Activated CD8-positive, alpha-beta T cell treated with anti-CD3 and anti-CD28 coated beads for 36 hours (primary cell): ENCODE data around the gene RBBP6. TPM values are rescaled to one million over a fixed set of nuclear protein-coding genes. Genes with fewer than 3 reads are reported as not detected.

ENCODE experiments used
- ATAC-seq: fragments of 200-7000 bp; cut with Tn5 transposase; one replicate; pipeline ENCODE4 v1.10.0; 2021; ENCODE audit warnings: mild to moderate bottlenecking, moderate library complexity
- CTCF ChIA-PET: fragments of 350-600 bp; sonication (Branson Sonifier 250); formaldehyde crosslinking; loops from one replicate; lab custom pipeline; 2021; ENCODE audit warnings: antibody characterized with exemption; lab: Charles Lee
- POLR2A ChIA-PET: fragments of 350-600 bp; sonication (Branson Sonifier 250); formaldehyde crosslinking; loops from one replicate; lab custom pipeline; 2021; ENCODE audit warnings: antibody characterized with exemption; lab: Charles Lee
- DNase-seq: peaks from one replicate; pipeline ENCODE4 v3.0.0-alpha.2; 2020
- H3K27ac Mint-ChIP-seq: one replicate; pipeline ENCODE4 v1.8.0; 2021; ENCODE audit warnings: mild to moderate bottlenecking, mixed read lengths
- H3K27me3 Mint-ChIP-seq: one replicate; pipeline ENCODE4 v1.8.0; 2021; ENCODE audit warnings: mixed read lengths
- H3K36me3 Mint-ChIP-seq: one replicate; pipeline ENCODE4 v1.8.0; 2021; ENCODE audit warnings: low read depth, mixed read lengths
- H3K4me1 Mint-ChIP-seq: one replicate; pipeline ENCODE4 v1.8.0; 2021; ENCODE audit warnings: low read depth, mixed read lengths
- H3K4me3 Mint-ChIP-seq: one replicate; pipeline ENCODE4 v1.8.0; 2021; ENCODE audit warnings: mild to moderate bottlenecking, moderate library complexity, mixed read lengths
- H3K9me3 Mint-ChIP-seq: one replicate; pipeline ENCODE4 v1.8.0; 2021; ENCODE audit warnings: mixed read lengths
- CTCF ChIP-seq: fragments of 200-600 bp; IDR thresholded peaks from one replicate; pipeline ENCODE4 v1.8.0; 2022; ENCODE audit warnings: antibody characterized with exemption, mild to moderate bottlenecking
- intact Hi-C: fragments of 100-400 bp; cut with micrococcal nuclease; formaldehyde crosslinking; loops from one replicate; pipeline ENCODE4 v1.10.0; 2022
- total RNA-seq, 2 experiments: library from RNA; stranded (reverse); gene quantifications; one replicate each; pipeline ENCODE4 v1.2.3, GENCODE V29; 2021

RBBP6 gene
- total RNA-seq, 2 experiments from 2014 or later = 71.6 to 74.8 TPM

- POLR2A ChIA-PET = interaction anchor here (0.6 to 1.9 kb wide), 5 partner anchors 8 to 717 kb away, joined by 3 to 7 read pairs (median 4); partner anchors contain the start of gene TNRC6A
- CTCF ChIA-PET = interaction anchor here (1.6 kb wide), 1 partner anchor 15 kb away, joined by 5 read pairs; no protein-coding TSS in a partner anchor
- Mint-ChIP-seq H3K27ac (peak overlapping the region; percentile 93), H3K4me3 (peak overlapping the region; percentile 86), H3K9me3 (no peaks in the 10 kb centered on the region), H3K4me1 (peaks cover 46% of the 10 kb centered on the region), H3K36me3 (peaks cover 46% of the 10 kb centered on the region), H3K27me3 (no peaks in the 10 kb centered on the region)
- peak; percentile 29 for DNase-seq
- no peak for ATAC-seq
- no peak for TF ChIP-seq CTCF
- intact Hi-C loops = no loop called here
Measured at GRCh38 chr16:24541233-24541933, 2.0 kb downstream of the RBBP6 start.

GRCh38 chr16:24543949-24544348, 4.6 kb downstream of the RBBP6 start:
- Mint-ChIP-seq H3K27ac (peak overlapping the region; percentile 70), H3K9me3 (no peaks in the 10 kb centered on the region), H3K4me1 (peaks cover 51% of the 10 kb centered on the region), H3K27me3 (no peaks in the 10 kb centered on the region), H3K36me3 (peaks cover 59% of the 10 kb centered on the region), H3K4me3 (peak overlapping the region; percentile 86)
- DNase-seq = no peak
- ChIA-PET CTCF (interaction anchor here (0.6 to 1.3 kb wide), 3 partner anchors 11 to 27 kb away, joined by 3 to 5 read pairs (median 3); no protein-coding TSS in a partner anchor), POLR2A (interaction anchor here (1.3 kb wide), 1 partner anchor 14 kb away, joined by 3 read pairs; no protein-coding TSS in a partner anchor)
- intact Hi-C loops = no loop called here
- no peak for ATAC-seq
- TF ChIP-seq CTCF = no peak

DNA sequence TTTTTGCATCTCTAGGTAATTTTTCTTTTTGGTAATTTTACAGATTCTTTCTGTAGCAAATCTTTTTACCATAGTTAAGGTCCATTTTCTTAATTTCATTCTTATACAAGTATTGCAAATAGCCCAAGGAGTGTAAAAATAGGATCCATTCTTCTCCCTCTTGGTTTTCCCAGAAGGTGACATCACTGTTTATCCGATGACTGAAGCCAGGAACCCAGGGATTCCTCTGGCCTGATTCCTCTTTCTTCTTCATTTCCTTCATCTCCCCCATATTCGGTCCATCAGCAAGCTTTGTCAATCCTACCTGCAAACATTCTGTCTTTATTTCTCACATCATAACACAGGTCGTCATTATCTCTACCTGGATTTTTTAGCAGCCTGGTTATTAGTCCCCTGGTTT, 5.3 kb downstream of the RBBP6 start:
- Mint-ChIP-seq H3K27ac (peak overlapping the region; percentile 17), H3K9me3 (no peaks in the 10 kb centered on the region), H3K4me1 (peaks cover 56% of the 10 kb centered on the region), H3K36me3 (peaks cover 63% of the 10 kb centered on the region), H3K4me3 (peak overlapping the region; percentile 9), H3K27me3 (no peaks in the 10 kb centered on the region)
- DNase-seq = no peak
- no peak for ATAC-seq
- intact Hi-C loops = no loop called here
- ChIA-PET CTCF (interaction anchor here (1.0 kb wide), 1 partner anchor 18 kb away, joined by 3 read pairs; no protein-coding TSS in a partner anchor), POLR2A (interaction anchor here (1.3 kb wide), 1 partner anchor 13 kb away, joined by 3 read pairs; no protein-coding TSS in a partner anchor)
- no peak for TF ChIP-seq CTCF

DNA sequence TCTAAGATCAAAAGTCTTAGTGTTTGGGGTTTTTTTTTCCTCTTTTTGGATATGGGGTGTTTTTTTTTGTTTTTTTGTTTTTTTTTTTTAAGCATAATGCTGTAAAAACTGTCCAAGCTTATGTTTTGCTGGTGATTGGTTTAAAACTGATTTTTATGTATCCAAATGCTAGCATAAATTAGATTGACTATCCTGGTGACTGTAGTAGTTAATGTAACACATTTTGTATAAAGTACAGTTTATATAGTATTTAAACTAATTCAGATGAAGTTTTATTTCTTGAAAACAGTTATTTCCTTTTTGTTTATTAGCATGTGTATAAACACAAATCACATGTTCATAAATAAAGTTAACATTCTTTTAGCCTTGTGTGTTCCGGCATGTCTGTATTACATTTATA, 10.9 kb downstream of the RBBP6 start:
- Mint-ChIP-seq H3K4me1 (peaks cover 46% of the 10 kb centered on the region), H3K27me3 (no peaks in the 10 kb centered on the region), H3K27ac (no peak overlapping the region), H3K36me3 (peaks cover 52% of the 10 kb centered on the region), H3K9me3 (no peaks in the 10 kb centered on the region), H3K4me3 (no peak overlapping the region)
- DNase-seq (no peak), ATAC-seq (no peak)
- CTCF ChIA-PET = no interaction called here
- POLR2A ChIA-PET = interaction anchor here (1.0 to 1.9 kb wide), 2 partner anchors 9 to 11 kb away, joined by 3 to 6 read pairs; no protein-coding TSS in a partner anchor
- no peak for TF ChIP-seq CTCF
- intact Hi-C loops = no loop called here
